GM12864 (cell line): ENCODE results near the gene RAB6A.
A peak's percentile ranks its signal among the peaks of the same experiment; 100 is the strongest.

Source experiments
- DNase-seq: peaks from one replicate; pipeline ENCODE4 v3.0.0-alpha.2; 2011; ENCODE audit warnings: low read depth
- H3K4me3 ChIP-seq: 2 replicates; pipeline ENCODE4 v1.5.1; 2011; ENCODE audit warnings: mild to moderate bottlenecking, low read depth, low read length, control low read depth
- TF ChIP-seq, protein P1 (sequence below): IDR thresholded peaks from 2 replicates; pipeline ENCODE4 v1.5.1; 2011; ENCODE audit warnings: low read depth, mild to moderate bottlenecking, moderate library complexity, low read length, control low read depth, inconsistent platforms; ENCODE audit errors: missing control alignments

The RAB6A gene

GRCh38 chr11:73662445-73663157 lies 98.3 kb downstream of the RAB6A start:
- no peak overlapping the region for H3K4me3 ChIP-seq
- TF ChIP-seq, protein P1, sequence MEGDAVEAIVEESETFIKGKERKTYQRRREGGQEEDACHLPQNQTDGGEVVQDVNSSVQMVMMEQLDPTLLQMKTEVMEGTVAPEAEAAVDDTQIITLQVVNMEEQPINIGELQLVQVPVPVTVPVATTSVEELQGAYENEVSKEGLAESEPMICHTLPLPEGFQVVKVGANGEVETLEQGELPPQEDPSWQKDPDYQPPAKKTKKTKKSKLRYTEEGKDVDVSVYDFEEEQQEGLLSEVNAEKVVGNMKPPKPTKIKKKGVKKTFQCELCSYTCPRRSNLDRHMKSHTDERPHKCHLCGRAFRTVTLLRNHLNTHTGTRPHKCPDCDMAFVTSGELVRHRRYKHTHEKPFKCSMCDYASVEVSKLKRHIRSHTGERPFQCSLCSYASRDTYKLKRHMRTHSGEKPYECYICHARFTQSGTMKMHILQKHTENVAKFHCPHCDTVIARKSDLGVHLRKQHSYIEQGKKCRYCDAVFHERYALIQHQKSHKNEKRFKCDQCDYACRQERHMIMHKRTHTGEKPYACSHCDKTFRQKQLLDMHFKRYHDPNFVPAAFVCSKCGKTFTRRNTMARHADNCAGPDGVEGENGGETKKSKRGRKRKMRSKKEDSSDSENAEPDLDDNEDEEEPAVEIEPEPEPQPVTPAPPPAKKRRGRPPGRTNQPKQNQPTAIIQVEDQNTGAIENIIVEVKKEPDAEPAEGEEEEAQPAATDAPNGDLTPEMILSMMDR = no peak
- no peak for DNase-seq

DNA sequence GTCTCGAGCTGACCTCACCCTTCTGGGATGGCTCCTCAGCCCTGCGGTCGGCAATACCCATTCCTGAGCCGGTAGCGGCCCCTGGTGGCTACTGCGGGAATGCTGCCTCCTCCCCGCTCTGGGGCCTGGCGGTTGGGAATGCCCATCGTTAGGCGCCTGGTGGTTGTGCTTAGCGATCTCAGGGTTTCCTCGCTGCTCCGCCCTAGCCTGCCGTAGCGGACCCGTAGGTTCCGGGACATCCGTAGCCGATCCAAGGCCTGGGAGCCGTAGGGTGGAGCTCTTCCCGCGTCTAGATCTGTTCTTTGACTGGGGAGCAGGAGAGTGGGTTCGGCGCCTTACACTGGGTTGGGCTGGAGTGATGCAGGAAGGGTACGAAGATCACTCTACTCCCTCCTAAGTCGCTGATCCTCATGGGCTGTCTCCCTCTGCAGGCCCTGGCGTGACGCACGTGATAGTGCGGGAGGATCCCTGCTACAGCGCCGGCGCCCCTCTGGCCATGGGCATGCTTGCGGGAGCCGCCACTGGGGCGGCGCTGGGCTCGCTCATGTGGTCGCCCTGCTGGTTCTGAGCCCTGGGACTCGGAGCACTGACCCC lies 99.7 kb downstream of the RAB6A start:
- TF ChIP-seq, protein P1 = peak; percentile 99
- H3K4me3 ChIP-seq = peak overlapping the region; percentile 32
- DNase-seq = peak; percentile 22

GRCh38 chr11:73660497-73661034 lies 100.3 kb downstream of the RAB6A start:
- TF ChIP-seq, protein P1 = no peak
- DNase-seq = no peak
- peak overlapping the region; percentile 32 for H3K4me3 ChIP-seq

DNA sequence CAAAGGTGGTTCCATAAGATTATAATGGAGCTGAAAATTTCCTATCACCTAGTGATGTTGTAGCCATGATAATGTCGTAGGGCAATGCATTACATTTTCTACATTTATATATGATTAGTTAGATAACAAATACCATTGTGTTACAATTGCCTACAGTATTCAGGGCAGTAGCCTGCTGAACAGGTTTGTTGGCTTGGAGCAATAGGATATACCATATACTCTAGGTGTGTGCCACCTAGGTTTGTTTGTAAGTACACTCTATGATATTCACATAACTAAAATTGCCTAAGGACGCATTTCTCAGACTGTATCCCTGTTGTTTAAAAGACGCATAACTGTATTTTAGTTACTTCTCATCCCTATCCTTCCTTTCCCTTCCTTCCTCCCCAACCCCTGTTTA lies 100.9 kb downstream of the RAB6A start:
- TF ChIP-seq, protein P1 = no peak
- no peak for DNase-seq
- no peak overlapping the region for H3K4me3 ChIP-seq

DNA sequence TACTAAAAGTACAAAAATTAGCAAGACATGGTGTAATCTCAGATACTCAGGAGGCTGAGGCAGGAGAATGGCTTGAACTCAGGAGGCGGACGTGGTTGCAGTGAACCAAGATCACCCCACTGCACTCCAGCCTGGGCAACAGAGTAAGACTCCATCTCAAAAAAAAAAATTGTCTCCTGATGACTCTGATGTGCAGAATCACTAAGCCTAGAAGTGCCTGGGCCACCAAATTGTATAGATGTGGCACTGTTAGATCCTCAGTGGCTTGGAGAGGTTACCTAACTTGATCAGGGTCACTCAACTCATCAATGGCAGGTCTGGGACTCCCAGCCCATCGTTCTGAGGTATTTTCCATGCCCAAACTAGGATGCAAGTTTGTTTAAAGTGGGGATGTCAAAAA lies 103.9 kb downstream of the RAB6A start:
- DNase-seq = no peak
- TF ChIP-seq, protein P1 = no peak
- no peak overlapping the region for H3K4me3 ChIP-seq

DNA sequence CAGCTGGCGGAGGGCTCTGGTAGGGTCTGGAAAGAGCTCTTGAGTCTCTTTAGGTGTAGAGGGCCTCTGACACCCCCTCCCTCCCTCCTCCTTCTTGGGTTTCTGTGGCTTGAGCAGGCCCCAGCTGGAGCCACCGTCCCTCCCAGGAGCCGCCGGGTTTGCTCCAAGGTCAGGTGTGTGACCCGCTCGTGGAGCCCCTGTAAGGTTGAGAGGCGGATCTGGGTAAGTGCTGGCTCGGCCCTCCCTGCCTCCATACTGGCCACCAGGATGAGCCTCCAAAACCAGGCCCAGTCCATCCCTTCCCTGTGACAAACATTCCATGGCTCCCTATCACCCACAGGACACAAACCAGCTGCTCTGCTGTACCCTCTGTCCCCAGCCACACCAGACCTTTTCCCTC lies 105.2 kb downstream of the RAB6A start:
- H3K4me3 ChIP-seq = no peak overlapping the region
- DNase-seq = no peak
- TF ChIP-seq, protein P1 = no peak
